GM12892 (cell line): ENCODE measurements around the gene SYNPO2L.

Experiments used
- POLR2A ChIP-seq: IDR thresholded peaks from 2 replicates; pipeline ENCODE4 v1.6.1; 2011; ENCODE audit warnings: low read depth, low read length, control low read depth
- POLR2AphosphoS5 ChIP-seq: IDR thresholded peaks from 2 replicates; pipeline ENCODE4 v1.6.1; 2011; ENCODE audit warnings: low read depth, low read length, control low read depth

DNA sequence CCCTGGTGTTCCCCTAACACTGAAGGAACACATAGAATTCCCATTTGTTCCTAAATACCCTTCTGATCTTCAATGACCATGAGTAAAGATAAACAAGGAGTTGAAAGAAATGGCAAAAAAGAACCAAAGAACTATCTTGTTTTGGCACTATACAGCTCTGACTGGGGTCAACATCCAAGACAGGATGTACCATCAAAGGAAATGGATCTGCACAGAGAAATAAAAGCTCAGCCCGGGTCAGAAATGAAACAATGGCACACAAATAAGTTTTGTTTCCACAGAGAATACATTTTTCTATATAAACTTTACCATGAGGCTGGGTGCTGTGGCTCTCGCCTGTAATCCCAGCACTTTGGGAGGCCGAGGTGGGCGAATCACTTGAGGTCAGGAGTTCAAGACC, 46.7 kb downstream of the SYNPO2L start:
- no peak for TF ChIP-seq POLR2A
- TF ChIP-seq POLR2AphosphoS5: no peak
